DOHH2 (cell line): ENCODE measurements around the gene CEP295NL.

Experiments used
- EZH2phosphoT487 ChIP-seq: fragments of 200-600 bp; sonication (generic); IDR thresholded peaks from 2 replicates; pipeline ENCODE4 v1.6.1; 2017; ENCODE audit warnings: borderline replicate concordance, mild to moderate bottlenecking, antibody characterized with exemption, low read length, moderate library complexity, mixed read lengths
- TF ChIP-seq, protein P1 (sequence below): fragments of 200-600 bp; sonication (generic); IDR thresholded peaks from one replicate; pipeline ENCODE4 v1.5.1; 2014; ENCODE audit warnings: antibody characterized with exemption, mild to moderate bottlenecking, low read depth, low read length; ENCODE audit not compliant: poor library complexity, severe bottlenecking

GRCh38 chr17:78919861-78920450, 17.0 kb upstream of the CEP295NL start:
- TF ChIP-seq, protein P1, sequence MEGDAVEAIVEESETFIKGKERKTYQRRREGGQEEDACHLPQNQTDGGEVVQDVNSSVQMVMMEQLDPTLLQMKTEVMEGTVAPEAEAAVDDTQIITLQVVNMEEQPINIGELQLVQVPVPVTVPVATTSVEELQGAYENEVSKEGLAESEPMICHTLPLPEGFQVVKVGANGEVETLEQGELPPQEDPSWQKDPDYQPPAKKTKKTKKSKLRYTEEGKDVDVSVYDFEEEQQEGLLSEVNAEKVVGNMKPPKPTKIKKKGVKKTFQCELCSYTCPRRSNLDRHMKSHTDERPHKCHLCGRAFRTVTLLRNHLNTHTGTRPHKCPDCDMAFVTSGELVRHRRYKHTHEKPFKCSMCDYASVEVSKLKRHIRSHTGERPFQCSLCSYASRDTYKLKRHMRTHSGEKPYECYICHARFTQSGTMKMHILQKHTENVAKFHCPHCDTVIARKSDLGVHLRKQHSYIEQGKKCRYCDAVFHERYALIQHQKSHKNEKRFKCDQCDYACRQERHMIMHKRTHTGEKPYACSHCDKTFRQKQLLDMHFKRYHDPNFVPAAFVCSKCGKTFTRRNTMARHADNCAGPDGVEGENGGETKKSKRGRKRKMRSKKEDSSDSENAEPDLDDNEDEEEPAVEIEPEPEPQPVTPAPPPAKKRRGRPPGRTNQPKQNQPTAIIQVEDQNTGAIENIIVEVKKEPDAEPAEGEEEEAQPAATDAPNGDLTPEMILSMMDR, result no peak
- TF ChIP-seq EZH2phosphoT487, result no peak
